WERI-Rb-1 (cell line): ENCODE data around the gene CRHBP.
"Not testable (repeated sequence)": the region's sequence is repeated elsewhere in the genome, so short reads cannot be mapped to it uniquely, and the experiment has no call there.

ENCODE experiments used
- DNase-seq: peaks from one replicate; pipeline ENCODE4 v3.0.0-alpha.2; 2020
- H3K27ac ChIP-seq: fragments of 250-450 bp; sonication (Bioruptor Pico); 2 replicates; pipeline ENCODE4 v1.5.1; 2020; ENCODE audit warnings: mild to moderate bottlenecking, moderate library complexity
- H3K27me3 ChIP-seq: fragments of 250-450 bp; sonication (Bioruptor Pico); 2 replicates; pipeline ENCODE4 v1.5.1; 2021; ENCODE audit warnings: mild to moderate bottlenecking, low read depth, moderate library complexity; ENCODE audit not compliant: insufficient read depth, severe bottlenecking
- H3K36me3 ChIP-seq: fragments of 250-450 bp; sonication (Bioruptor Pico); 2 replicates; pipeline ENCODE4 v1.5.1; 2020; ENCODE audit warnings: mild to moderate bottlenecking, moderate library complexity
- H3K4me3 ChIP-seq: 2 replicates; pipeline ENCODE4 v1.5.1; 2011; ENCODE audit warnings: low read depth, mild to moderate bottlenecking, control low read depth, low read length
- H3K9me3 ChIP-seq: fragments of 250-450 bp; sonication (Bioruptor Pico); 2 replicates; pipeline ENCODE4 v1.5.1; 2021; ENCODE audit warnings: mild to moderate bottlenecking, moderate library complexity; ENCODE audit not compliant: severe bottlenecking
- TF ChIP-seq, protein P1 (sequence below): IDR thresholded peaks from 2 replicates; pipeline ENCODE4 v1.5.1; 2011; ENCODE audit warnings: low read depth, mild to moderate bottlenecking, control low read depth, inconsistent platforms, low read length

CRHBP gene

DNA sequence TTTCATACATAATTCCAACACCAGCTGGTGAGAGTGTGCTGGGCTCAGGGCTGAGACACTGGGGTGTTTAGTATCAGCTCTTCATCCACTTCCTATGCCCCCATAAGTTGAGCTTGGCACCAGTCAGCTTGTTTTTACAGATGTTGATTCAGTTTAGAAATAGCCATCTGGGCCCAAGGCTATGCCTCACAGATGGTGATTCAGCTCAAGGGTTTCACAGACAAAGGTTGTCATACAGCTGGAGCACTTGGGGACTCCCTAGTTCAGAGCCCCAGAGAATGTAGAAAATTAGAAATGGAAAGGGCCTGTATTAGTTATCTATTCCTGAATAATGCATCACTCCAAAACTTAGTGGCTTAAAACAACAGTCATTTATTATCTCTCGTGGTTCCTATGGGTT lies 10.3 kb upstream of the CRHBP start:
- Histone ChIP-seq H3K9me3 (no peaks in the 10 kb centered on the region), H3K4me3 (no peak overlapping the region), H3K27me3 (no peaks in the 10 kb centered on the region), H3K27ac (no peak overlapping the region), H3K36me3 (no peaks in the 10 kb centered on the region)
- no peak for DNase-seq
- TF ChIP-seq, protein P1, sequence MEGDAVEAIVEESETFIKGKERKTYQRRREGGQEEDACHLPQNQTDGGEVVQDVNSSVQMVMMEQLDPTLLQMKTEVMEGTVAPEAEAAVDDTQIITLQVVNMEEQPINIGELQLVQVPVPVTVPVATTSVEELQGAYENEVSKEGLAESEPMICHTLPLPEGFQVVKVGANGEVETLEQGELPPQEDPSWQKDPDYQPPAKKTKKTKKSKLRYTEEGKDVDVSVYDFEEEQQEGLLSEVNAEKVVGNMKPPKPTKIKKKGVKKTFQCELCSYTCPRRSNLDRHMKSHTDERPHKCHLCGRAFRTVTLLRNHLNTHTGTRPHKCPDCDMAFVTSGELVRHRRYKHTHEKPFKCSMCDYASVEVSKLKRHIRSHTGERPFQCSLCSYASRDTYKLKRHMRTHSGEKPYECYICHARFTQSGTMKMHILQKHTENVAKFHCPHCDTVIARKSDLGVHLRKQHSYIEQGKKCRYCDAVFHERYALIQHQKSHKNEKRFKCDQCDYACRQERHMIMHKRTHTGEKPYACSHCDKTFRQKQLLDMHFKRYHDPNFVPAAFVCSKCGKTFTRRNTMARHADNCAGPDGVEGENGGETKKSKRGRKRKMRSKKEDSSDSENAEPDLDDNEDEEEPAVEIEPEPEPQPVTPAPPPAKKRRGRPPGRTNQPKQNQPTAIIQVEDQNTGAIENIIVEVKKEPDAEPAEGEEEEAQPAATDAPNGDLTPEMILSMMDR: no peak

DNA sequence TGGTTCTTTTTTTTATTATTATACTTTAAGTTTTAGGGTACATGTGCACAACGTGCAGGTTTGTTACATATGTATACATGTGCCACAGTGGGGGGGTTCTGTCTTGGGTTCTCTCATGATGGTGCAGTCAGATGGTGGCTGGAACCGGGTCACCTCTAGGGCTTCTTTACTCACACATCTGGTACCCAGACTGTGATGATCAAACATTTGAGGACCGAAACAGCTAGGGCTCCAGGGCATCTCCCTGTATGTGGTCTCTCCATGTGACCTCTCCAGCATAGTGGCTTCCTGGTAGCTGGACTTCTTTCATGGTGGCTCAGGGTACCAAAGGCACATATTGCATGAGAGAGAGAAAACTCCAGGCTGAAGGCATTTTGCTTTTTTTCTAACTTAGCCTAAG lies 9.8 kb upstream of the CRHBP start:
- Histone ChIP-seq H3K4me3 (no peak overlapping the region), H3K9me3 (no peaks in the 10 kb centered on the region), H3K36me3 (no peaks in the 10 kb centered on the region), H3K27me3 (no peaks in the 10 kb centered on the region), H3K27ac (no peak overlapping the region)
- TF ChIP-seq, protein P1: no peak
- DNase-seq: no peak

DNA sequence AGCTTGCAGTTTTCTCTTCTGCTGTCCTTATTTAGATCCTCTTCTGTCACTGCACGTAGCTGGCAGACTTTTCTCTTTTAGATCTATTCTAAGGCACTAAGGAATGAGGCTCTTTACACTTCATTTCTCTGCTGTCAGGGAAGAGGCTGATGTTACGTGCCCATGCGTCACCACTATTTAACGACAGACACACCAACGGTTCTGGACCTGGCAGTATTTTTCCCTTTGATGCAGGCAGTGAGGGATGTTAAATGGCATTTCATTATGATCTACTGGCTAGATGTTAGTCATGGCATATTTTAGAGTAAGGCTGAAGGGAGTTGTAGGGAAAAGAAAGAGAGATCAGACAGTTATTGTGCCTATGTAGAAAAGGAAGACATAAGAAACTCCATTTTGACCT lies 8.2 kb upstream of the CRHBP start:
- Histone ChIP-seq H3K9me3 (no peaks in the 10 kb centered on the region), H3K36me3 (no peaks in the 10 kb centered on the region), H3K27me3 (no peaks in the 10 kb centered on the region), H3K27ac (no peak overlapping the region), H3K4me3 (no peak overlapping the region)
- no peak for DNase-seq
- TF ChIP-seq, protein P1: no peak

DNA sequence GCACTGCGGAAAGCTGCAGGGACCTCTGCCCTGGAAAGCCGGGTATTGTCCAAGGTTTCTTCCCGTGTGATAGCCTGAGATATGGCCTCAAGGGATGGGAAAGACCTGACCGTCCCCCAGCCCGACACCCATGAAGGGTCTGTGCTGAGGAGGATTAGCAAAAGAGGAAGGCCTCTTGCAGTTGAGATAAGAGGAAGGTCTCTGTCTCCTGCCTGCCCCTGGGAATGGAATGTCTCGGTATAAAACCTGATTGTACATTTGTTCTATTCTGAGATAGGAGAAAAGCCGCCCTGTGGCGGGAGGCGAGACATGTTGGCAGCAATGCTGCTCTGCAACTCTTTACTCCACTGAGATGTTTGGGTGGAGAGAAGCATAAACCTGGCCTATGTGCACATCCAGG lies 7.6 kb upstream of the CRHBP start:
- H3K9me3 ChIP-seq, H3K27me3 ChIP-seq, DNase-seq, H3K4me3 ChIP-seq, H3K27ac ChIP-seq, H3K36me3 ChIP-seq: not testable (repeated sequence)

DNA sequence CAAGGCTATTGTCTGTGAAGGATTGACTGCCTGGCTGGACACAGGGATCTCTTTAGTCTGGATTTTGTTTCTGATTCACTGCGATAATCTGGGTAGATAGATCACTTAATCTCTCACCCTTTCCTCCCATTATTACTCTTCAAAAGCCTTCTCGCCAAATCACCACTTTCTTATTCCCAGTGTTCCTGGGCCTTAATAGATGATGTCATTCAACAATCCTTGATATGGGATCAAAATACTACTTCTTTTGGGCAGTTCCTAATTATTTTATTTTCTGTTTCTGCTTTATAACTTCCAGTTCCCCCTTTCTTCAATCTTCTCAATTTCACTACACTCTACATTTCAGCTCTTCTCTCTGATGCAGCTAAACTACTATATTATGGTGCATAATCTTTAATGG lies 6.8 kb upstream of the CRHBP start:
- Histone ChIP-seq H3K27ac (no peak overlapping the region), H3K36me3 (no peaks in the 10 kb centered on the region), H3K4me3 (no peak overlapping the region), H3K27me3 (no peaks in the 10 kb centered on the region), H3K9me3 (no peaks in the 10 kb centered on the region)
- TF ChIP-seq, protein P1: no peak
- no peak for DNase-seq

DNA sequence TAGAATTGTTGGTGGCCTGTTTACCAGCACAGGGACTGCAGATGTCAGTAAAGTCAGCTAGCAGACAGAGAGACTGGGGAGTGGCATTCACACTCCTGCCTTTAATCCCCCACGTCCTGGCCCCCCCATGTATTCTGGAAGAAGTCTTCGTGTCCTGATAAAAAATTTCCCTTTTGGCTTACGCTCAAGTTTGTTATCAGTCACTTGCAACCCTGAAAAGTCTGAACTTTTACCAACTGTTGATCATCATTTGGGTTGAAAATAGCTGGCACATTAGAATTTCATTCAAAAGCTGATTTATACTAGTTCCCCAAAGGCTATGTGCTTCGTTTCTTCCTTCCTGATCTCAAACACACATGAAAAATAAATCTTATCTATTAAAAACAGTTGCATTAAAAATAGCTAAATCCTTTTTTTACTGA lies 5.8 kb upstream of the CRHBP start:
- H3K27me3 ChIP-seq: peaks cover under 1% of the 10 kb centered on the region
- H3K27ac ChIP-seq: no peak overlapping the region
- H3K36me3 ChIP-seq: no peaks in the 10 kb centered on the region
- no peak for DNase-seq
- TF ChIP-seq, protein P1: no peak
- no peaks in the 10 kb centered on the region for H3K9me3 ChIP-seq
- H3K4me3 ChIP-seq: no peak overlapping the region
